GM18951 (cell line): Measurements from ENCODE around the gene HSD17B12.

ENCODE experiments used
- POLR2A ChIP-seq: IDR thresholded peaks from 4 replicates; pipeline ENCODE4 v1.6.1; 2011; ENCODE audit warnings: mild to moderate bottlenecking; ENCODE audit not compliant: insufficient read length, insufficient read depth; ENCODE audit errors: extremely low read depth
- in situ Hi-C: fragments of 300-500 bp; cut with MboI; formaldehyde crosslinking; loops from one replicate; pipeline ENCODE4 v1.12.0; 2022; ENCODE audit warnings: low sequenced_read_pairs, mixed read lengths, inconsistent platforms; ENCODE audit not compliant: unreplicated experiment

HSD17B12 gene

DNA sequence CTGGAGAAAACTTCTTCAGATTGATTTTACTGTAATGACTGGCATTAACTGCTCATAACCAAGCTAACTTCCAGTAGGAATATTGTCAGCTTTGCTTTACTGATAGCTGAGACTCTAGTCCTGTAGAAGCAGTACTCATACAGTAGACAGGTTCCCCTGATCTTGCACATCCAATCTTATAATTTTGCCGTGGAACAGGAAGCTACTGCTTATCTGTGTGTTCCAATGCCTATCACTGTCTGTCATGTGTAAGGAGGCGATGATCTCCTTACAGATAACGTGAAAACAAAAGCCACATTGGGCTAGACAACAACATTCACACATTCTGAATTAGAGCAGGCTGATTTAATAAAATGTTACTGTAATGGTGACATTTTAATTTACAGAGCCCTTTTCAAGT, 13.2 kb downstream of the HSD17B12 start:
- no peak for TF ChIP-seq POLR2A
- in situ Hi-C loops, result no loop called here

DNA sequence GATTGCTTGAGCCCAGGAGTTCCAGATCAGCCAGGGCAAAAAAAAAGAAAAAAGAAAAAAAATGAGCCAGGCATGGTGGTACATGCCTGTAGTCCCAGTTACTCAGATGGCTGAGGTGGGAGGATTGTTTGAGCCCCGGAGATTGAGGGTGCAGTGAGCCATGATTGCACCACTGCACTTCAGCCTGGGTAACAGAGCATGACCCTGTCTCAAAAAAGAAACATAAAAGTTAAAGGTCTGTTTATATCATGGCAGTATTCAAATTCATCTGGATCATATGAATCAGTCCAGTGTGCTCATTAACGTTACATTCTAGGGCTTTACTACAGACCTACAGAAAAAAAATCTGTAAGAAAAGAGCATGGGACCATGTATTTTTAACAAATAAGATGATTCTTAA, 13.9 kb downstream of the HSD17B12 start:
- in situ Hi-C loops, result no loop called here
- no peak for TF ChIP-seq POLR2A

DNA sequence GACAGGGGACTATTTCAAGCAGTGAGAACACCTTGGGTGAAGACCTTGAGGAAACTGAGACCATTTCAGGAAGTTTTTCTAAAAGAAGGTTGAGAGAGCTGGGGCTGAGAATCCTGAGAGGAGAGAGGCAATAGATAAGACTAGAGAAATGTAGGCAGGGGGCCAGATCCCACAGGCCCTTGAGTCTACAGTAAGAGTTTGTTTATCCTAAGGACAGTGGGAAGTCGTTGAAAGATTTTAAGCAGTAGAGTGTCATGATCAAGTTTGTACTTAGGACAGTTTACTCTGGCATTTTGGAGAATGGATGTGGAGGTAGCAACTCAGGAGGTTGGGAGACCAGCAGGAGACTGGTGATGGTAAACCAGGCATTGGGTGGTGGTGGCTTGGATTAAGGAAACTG, 17.1 kb downstream of the HSD17B12 start:
- TF ChIP-seq POLR2A, result no peak
- in situ Hi-C loops, result no loop called here

DNA sequence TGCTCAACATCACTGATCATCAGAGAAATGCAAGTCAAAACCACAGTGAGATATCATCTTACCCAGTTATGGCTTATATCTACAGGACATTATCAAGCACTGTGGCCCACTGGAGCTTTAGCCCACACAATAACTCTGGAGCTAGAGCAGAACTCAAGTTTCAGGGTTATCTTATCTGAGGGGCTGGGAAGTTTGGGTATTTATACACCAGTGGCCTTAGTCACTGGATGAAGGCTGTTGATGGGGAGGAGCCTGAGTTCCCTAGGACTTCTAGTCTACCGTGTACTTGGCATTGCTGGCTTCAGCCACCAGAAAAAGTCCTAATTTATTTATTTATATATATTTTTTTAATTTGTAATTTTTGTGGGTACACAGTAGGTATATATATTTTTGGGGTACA, 19.3 kb downstream of the HSD17B12 start:
- in situ Hi-C loops, result no loop called here
- TF ChIP-seq POLR2A, result no peak

DNA sequence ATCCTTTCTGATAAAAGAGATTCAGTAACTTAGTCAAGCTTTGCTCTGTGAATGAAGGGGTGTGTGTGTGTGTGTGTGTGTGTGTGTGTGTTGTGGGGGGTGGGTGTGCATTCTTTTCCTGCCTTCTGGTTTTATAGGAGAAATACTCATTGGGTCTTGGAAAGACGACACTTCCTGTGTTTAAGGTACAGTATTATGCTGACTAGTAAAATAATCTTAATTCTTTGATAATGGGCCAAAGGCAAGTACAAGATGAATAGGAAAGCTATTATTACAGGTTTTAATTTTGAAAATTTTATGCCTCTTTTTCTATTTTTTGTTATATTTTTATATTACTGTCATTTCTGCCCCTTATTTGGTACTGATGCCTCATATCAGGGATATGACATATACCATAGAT, 26.1 kb downstream of the HSD17B12 start:
- in situ Hi-C loops, result no loop called here
- no peak for TF ChIP-seq POLR2A

DNA sequence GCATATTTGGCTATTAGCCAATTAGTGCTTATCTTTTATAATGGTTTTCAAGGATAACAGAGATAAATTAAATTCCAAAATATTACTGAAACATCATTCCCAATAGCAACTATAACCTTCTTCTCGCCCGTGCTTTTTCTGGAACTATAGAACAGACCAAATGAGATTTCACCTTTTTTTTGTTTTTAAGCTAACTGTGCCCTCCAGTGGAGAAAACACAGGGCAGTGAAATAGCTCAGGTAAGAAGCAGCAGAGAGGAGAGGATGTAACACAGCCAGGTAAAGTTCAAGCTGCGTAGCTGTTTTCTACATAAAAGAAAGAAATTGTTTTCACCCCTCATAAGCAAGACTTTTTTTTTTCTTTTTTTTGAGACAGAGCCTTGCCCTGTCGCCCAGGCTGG, 28.2 kb downstream of the HSD17B12 start:
- TF ChIP-seq POLR2A, result no peak
- in situ Hi-C loops, result no loop called here

DNA sequence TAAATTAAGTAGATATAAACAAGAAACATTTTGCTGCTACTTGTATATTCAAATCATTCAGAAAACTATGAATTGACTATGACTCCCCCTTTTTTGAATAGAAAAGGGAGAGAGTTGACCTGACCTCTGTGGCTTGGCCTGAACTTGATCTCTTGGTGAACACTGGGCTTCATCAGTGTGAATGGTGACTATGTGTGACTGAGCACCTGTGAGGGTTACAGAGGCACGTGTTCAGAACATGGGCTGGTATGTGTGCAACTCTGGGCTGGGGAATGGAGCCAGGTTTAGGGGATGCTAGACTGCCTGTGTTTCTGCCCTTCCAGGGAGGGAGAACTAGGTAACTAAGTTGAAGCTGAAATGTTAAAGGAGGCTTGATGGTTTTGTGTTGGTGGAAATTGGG, 29.2 kb downstream of the HSD17B12 start:
- no peak for TF ChIP-seq POLR2A
- in situ Hi-C loops, result no loop called here

DNA sequence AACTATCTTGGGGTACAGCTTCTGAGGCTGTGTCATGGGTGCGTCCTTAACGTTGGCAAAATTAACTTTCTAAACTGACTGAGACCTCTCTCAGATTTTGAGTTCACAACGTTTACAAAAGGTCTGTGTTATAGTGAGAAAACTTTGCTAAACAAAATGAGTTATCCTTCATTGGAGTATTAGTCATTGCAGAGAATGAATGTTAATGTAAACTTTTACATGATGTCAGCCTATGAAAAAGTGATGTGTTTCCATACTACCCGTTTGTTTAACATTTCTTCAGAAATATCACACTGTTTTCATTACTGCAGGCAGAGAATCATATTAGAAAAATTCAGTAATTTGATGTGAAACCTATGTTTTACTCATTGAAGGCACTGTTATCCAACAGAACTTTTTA, 32.1 kb downstream of the HSD17B12 start:
- in situ Hi-C loops, result no loop called here
- TF ChIP-seq POLR2A, result no peak

DNA sequence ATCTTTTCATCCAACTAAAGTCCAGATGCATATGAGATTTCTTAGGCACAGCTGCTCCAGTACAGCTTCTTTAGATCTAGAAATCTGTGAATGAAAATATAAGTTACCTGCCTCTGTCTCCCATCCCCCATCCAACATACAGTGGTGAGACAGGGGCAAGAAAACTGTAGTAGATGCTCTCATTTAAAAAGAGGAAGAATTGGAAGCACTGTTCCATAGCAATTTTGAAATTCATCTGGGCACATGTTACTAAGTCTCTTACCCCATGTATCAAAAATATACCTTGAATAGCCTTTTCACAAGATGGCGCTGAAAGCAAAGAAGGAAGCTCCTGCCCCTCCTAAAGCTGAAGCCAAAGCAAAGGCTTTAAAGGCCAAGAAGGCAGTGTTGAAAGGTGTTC, 37.8 kb downstream of the HSD17B12 start:
- no peak for TF ChIP-seq POLR2A
- in situ Hi-C loops, result no loop called here

DNA sequence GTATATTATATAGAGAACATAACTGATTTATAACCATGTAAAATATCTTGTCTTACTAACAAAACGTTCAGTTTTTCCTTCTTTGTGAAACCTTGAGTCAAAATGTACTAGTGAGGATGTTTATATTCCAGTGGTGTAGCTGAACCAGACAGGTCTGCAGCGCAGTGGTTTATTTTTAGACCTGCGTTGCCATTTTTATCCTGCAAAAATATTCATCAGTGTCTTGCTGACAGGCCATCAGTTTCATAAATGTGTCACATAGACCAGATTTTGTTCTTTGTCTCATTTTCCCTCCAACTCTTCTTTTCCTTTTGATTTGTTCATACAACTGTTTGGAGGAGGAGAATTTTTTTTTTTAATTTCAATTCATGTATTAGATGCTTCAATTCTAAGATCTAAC, 43.1 kb downstream of the HSD17B12 start:
- no peak for TF ChIP-seq POLR2A
- in situ Hi-C loops, result no loop called here

DNA sequence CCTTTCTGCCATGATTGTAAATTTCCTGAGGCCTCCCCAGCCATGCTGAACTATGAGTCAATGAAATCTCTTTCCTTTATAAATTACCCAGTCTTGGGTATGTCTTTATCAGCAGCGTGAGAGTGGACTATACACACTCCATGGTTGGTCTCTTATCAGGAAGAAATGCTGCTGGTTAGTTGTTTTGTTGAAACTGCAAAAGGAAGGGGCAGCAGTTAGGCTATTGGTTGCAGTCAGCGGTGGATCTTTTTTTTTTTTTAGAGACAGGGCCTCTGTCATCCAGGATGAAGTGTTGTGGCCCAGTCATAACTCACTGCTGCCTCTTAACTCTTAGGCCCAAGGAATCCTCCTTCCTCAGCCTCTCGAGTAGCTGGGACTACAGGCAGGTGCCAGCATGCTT, 51.7 kb downstream of the HSD17B12 start:
- in situ Hi-C loops, result no loop called here
- TF ChIP-seq POLR2A, result no peak

DNA sequence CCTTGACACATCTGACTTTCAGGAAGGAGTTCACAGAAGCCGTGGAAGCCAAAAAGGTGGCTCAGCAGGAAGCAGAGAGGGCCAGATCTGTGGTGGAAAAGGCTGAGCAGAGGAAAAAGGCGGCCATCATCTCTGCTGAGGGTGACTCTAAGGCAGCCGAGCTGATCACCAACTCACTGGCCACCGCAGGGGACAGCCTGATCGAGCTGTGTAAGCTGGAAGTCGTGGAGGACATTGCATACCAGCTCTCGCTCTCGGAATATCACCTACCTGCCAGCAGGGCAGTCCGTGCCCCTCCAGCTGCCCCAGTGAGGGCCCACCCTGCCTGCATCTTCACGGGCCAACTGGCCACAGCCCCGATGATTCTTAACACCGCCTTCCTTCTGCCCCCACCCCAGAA, 53.7 kb downstream of the HSD17B12 start:
- in situ Hi-C loops, result no loop called here
- no peak for TF ChIP-seq POLR2A

DNA sequence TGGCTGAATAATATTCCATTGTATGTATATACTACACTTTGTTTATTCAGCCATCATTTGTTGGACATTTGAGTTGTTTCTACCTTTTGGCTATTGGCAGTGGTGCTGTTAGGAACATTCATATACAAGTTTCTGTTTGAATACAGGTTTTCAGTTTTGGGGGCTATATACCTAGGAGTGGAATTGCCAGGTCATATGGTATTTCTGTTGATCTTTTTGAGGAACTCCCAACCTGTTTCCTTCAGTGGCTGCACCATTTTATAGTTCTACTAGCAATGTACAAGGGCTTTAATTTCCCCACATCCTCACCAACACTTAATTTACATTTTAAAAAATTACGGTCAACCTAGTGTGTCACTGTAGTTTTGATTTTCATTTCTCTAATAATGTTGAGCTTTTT, 54.6 kb downstream of the HSD17B12 start:
- in situ Hi-C loops, result no loop called here
- no peak for TF ChIP-seq POLR2A

DNA sequence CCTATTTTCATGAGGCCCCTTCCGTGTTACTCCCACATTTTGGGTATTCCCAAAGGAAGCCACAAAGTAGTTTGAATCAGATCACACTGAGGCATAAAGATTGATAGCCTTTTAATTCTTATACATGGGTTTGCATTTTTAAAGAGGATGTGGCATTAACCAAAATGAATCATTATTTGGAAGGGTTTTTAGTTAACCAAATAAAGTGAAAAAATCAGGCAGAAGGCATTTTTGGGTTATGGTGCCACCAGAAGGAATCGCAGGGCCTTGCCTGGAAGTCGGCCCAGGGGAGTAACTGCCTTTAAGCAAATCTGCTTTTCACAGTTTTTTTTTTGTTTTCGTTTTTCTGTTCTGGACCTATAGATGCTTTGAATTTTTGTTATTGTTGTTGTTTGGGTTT, 55.4 kb downstream of the HSD17B12 start:
- in situ Hi-C loops, result no loop called here
- TF ChIP-seq POLR2A, result no peak

DNA sequence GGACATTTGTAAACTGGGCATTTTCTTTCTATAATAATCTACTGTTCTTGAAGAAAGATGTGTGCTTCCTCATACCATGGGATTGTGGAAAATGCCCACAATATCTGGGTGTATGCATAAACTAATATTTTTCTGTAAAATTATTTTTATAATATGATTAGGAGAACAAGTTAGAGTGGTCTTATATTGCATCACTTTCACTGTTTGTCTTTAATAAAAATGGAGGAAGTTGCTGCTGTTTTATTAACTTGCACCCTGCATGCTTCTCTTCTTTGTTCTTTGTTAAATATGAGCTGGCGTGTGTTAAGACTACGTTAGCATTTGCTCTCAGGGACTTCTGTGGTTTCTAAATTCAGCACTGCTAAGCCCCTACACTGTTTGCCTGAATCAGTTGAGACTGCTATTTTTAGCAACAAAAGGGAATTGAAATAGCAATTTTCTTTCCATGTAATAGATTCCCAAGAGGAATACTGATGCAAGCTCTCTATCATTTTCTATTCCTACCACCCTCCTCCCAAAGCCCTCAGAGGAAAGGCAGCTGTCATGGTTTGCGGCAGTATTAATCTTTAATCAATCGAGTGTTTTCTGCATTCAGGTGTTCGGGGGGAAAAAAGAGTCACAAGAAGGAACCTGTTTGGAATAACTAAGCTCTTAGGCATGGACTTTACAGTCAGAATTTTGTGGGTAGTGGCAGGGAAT, 56.1 kb downstream of the HSD17B12 start:
- in situ Hi-C loops, result no loop called here
- TF ChIP-seq POLR2A, result no peak
